Right hindlimb (tissue), 1 donor: Measurements from ENCODE around the gene PPP2R3C.
"Not testable (repeated sequence)": the region's sequence is repeated elsewhere in the genome, so short reads cannot be mapped to it uniquely, and the experiment has no call there.

ENCODE experiments used
- DNase-seq: peaks from one replicate; pipeline ENCODE4 v3.0.0-alpha.2; 2018

The PPP2R3C gene

GRCh38 chr14:35050652-35051051 lies 71.1 kb downstream of the PPP2R3C start:
- DNase-seq, result no peak

- DNase-seq, result no peak
Measured at GRCh38 chr14:35047976-35048513, 73.7 kb downstream of the PPP2R3C start.

- DNase-seq, result no peak
Measured at GRCh38 chr14:35046751-35047536, 74.8 kb downstream of the PPP2R3C start.

GRCh38 chr14:35046048-35046750 lies 75.6 kb downstream of the PPP2R3C start, which contains the start of gene FAM177A1:
FAM177A1 (plus strand) TSS chr14:35046272; CDS start chr14:35046464, 192 bp downstream.
- peak; percentile 98 for DNase-seq

GRCh38 chr14:35045798-35046047 lies 76.1 kb downstream of the PPP2R3C start:
- no peak for DNase-seq

GRCh38 chr14:35044939-35045797 lies 76.6 kb downstream of the PPP2R3C start:
- DNase-seq, result no peak

GRCh38 chr14:35043046-35043445 lies 78.7 kb downstream of the PPP2R3C start:
- DNase-seq, result no peak

GRCh38 chr14:35042632-35043031 lies 79.2 kb downstream of the PPP2R3C start:
- DNase-seq, result no peak

GRCh38 chr14:35038312-35038711 lies 83.5 kb downstream of the PPP2R3C start:
- DNase-seq, result not testable (repeated sequence)
